ENCODE measurements around the gene UNC45A. TPM values are rescaled to one million over a fixed set of nuclear protein-coding genes. Genes with fewer than 3 reads are reported as not detected.

The UNC45A gene
- total RNA-seq, 3 donors from 2014 or later (not counting 1 experiment from before 2014, with no cell fraction given) = 39.0 to 58.1 (median 51.5) TPM

DNA sequence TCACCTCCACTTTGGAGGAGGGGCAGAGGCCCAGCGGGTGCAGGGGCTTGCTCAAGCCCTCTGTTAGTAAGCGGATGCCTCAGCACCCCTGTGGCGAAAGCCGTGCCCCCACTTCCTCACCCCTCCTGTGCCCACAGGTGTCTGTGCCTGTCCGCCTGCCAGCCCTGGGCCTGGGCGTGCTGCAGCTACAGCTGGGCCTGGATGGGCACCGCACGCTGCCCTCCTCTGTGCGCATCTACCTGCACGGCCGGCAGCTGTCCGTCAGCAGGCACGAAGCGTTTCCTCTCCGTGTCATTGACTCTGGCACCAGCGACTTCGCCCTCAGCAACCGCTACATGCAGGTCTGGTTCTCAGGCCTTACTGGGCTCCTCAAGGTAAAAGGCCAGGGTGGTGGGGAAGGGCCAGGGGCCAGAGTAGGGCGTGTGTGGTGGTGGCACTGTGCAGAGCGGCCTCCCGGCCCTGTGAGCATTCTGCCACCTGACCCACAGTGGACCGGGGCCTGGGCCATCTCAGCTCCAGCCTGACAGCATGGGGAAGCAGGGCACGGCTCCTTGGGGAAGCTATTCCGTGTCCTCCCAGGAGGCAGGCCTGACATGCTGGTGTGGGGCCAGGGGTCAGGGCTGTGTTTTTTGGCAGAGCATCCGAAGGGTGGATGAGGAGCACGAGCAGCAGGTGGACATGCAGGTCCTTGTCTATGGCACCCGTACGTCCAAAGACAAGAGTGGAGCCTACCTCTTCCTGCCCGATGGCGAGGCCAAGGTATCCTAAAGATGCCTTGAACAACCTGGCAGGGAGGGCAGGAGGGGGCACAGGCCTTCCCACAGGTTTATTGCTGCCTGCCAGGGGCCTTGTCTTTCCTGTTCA lies 22.9 kb upstream of the UNC45A start:
- Histone ChIP-seq H3K27ac (ENCODE audit: low read length) (no peak overlapping the region), H3K27me3 (ENCODE audit: control insufficient read depth, insufficient read depth, low read length) (no peaks in the 10 kb centered on the region), H3K4me1 (ENCODE audit: control insufficient read depth, insufficient read depth, low read length) (peaks cover 14% of the 10 kb centered on the region), H3K9me3 (ENCODE audit: control insufficient read depth, insufficient read depth, low read length) (no peaks in the 10 kb centered on the region), H3K4me3 (ENCODE audit: low read length) (no peak overlapping the region), H3K36me3 (ENCODE audit: control insufficient read depth, insufficient read depth, low read length) (peaks cover 94% of the 10 kb centered on the region)
- no peaks in the 10 kb centered on the region for H3K36me3 Mint-ChIP-seq
- TF ChIP-seq, protein P1, sequence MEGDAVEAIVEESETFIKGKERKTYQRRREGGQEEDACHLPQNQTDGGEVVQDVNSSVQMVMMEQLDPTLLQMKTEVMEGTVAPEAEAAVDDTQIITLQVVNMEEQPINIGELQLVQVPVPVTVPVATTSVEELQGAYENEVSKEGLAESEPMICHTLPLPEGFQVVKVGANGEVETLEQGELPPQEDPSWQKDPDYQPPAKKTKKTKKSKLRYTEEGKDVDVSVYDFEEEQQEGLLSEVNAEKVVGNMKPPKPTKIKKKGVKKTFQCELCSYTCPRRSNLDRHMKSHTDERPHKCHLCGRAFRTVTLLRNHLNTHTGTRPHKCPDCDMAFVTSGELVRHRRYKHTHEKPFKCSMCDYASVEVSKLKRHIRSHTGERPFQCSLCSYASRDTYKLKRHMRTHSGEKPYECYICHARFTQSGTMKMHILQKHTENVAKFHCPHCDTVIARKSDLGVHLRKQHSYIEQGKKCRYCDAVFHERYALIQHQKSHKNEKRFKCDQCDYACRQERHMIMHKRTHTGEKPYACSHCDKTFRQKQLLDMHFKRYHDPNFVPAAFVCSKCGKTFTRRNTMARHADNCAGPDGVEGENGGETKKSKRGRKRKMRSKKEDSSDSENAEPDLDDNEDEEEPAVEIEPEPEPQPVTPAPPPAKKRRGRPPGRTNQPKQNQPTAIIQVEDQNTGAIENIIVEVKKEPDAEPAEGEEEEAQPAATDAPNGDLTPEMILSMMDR (IDR thresholded peaks at IDR 0.05) = no peak
- ATAC-seq (no peak), DNase-seq (no peak)
- WGBS (ENCODE audit: insufficient coverage) = 95% methylated on average over 30 of the region's 30 CpGs
- H3K27ac Mint-ChIP-seq = no peak overlapping the region
- intact Hi-C loops (cut with micrococcal nuclease) = no loop called here
- no peaks in the 10 kb centered on the region for H3K27me3 Mint-ChIP-seq (ENCODE audit: low read depth in 2 of 2)
- H3K4me3 Mint-ChIP-seq = no peak overlapping the region
- peaks cover 0 to 2% of the 10 kb centered on the region in 2 donors for H3K4me1 Mint-ChIP-seq
- H3K9me3 Mint-ChIP-seq = no peaks in the 10 kb centered on the region

DNA sequence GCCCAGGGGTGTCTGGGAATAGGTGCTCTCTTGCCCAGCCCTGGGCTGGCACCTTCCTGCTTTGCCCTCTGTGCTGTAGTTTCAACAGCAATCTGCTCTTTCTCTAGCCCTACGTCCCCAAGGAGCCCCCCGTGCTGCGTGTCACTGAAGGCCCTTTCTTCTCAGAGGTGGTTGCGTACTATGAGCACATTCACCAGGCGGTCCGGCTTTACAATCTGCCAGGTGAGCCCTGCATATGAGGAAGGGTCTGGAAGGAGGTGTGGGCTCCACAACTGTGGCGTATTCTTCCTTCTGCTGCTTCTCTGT lies 22.4 kb upstream of the UNC45A start:
- no peaks in the 10 kb centered on the region for H3K27me3 ChIP-seq (ENCODE audit: control insufficient read depth, insufficient read depth, low read length)
- H3K27ac ChIP-seq (ENCODE audit: low read length) = no peak overlapping the region
- H3K27ac Mint-ChIP-seq = no peak overlapping the region
- H3K27me3 Mint-ChIP-seq (ENCODE audit: low read depth in 2 of 2) = no peaks in the 10 kb centered on the region
- no peaks in the 10 kb centered on the region for H3K9me3 Mint-ChIP-seq
- H3K4me1 Mint-ChIP-seq = peaks cover 0 to 5% of the 10 kb centered on the region in 2 donors
- no peaks in the 10 kb centered on the region for H3K36me3 Mint-ChIP-seq
- ATAC-seq = no peak
- no peak for DNase-seq
- H3K36me3 ChIP-seq (ENCODE audit: control insufficient read depth, insufficient read depth, low read length) = peaks cover 92% of the 10 kb centered on the region
- TF ChIP-seq, protein P1 (IDR thresholded peaks at IDR 0.05) = no peak
- intact Hi-C loops (cut with micrococcal nuclease) = no loop called here
- no peak overlapping the region for H3K4me3 ChIP-seq (ENCODE audit: low read length)
- 98% methylated on average over 7 of the region's 7 CpGs for WGBS (ENCODE audit: insufficient coverage)
- no peaks in the 10 kb centered on the region for H3K9me3 ChIP-seq (ENCODE audit: control insufficient read depth, insufficient read depth, low read length)
- H3K4me3 Mint-ChIP-seq = no peak overlapping the region
- peaks cover 14% of the 10 kb centered on the region for H3K4me1 ChIP-seq (ENCODE audit: control insufficient read depth, insufficient read depth, low read length)

DNA sequence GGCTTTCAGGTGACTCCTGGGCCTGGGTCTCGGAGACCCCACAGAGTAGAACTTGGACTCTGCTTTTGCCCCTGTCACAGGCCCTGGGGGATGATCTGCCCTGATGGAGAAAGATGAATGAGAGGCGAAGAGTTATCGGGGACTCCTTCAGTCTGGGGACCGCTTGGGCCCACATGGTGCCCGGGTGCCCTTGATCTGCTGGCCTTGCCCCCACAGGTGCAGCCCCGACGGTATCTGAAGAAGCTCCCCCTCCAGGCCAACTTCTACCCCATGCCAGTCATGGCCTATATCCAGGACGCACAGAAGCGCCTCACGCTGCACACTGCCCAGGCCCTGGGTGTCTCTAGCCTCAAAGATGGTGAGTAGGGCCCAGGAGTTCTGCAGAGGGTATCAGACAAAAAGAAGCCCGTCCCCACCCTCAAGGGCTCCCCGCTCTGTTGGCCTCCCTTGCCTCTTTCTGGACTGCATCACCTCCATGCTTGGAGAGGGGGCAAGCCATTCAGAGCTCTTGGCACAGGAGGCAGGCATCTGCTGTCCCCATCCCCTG lies 21.6 kb upstream of the UNC45A start:
- Histone ChIP-seq H3K27ac (ENCODE audit: low read length) (no peak overlapping the region), H3K36me3 (ENCODE audit: control insufficient read depth, insufficient read depth, low read length) (peaks cover 93% of the 10 kb centered on the region), H3K9me3 (ENCODE audit: control insufficient read depth, insufficient read depth, low read length) (no peaks in the 10 kb centered on the region), H3K4me1 (ENCODE audit: control insufficient read depth, insufficient read depth, low read length) (peaks cover 14% of the 10 kb centered on the region), H3K4me3 (ENCODE audit: low read length) (no peak overlapping the region), H3K27me3 (ENCODE audit: control insufficient read depth, insufficient read depth, low read length) (no peaks in the 10 kb centered on the region)
- H3K4me1 Mint-ChIP-seq = peaks cover 0 to 5% of the 10 kb centered on the region in 2 donors
- H3K36me3 Mint-ChIP-seq = no peaks in the 10 kb centered on the region
- WGBS (ENCODE audit: insufficient coverage) = 96% methylated on average over 12 of the region's 12 CpGs
- H3K27ac Mint-ChIP-seq = no peak overlapping the region
- ATAC-seq = no peak
- TF ChIP-seq, protein P1 (IDR thresholded peaks at IDR 0.05) = no peak
- intact Hi-C loops (cut with micrococcal nuclease) = no loop called here
- no peaks in the 10 kb centered on the region for H3K27me3 Mint-ChIP-seq (ENCODE audit: low read depth in 2 of 2)
- no peak for DNase-seq
- no peaks in the 10 kb centered on the region for H3K9me3 Mint-ChIP-seq
- no peak overlapping the region for H3K4me3 Mint-ChIP-seq
